Stimulated activated CD4-positive, alpha-beta T cell treated with anti-CD3 and anti-CD28 coated beads, TNF-alpha, amount 100 ng/mL, for 1 hour (primary cell): ENCODE results near the gene ADGRA3.
"Not testable (repeated sequence)": the region's sequence is repeated elsewhere in the genome, so short reads cannot be mapped to it uniquely, and the experiment has no call there.

Experiments used
- DNase-seq, 3 donors: peaks; one replicate each; pipeline ENCODE4 v3.0.0-alpha.2; 2020; ENCODE audit warnings: low read depth in 3 of 3, low spot score in 1 of 3

The ADGRA3 gene

GRCh38 chr4:22384154-22384553, 131.7 kb downstream of the ADGRA3 start:
- no peak for DNase-seq

- not testable (repeated sequence) for DNase-seq
Measured at GRCh38 chr4:22382216-22382615, 133.7 kb downstream of the ADGRA3 start.

- no peak for DNase-seq
Measured at GRCh38 chr4:22372986-22373385, 142.9 kb downstream of the ADGRA3 start.

- no peak for DNase-seq
Measured at GRCh38 chr4:22369901-22370562, 145.8 kb downstream of the ADGRA3 start.

GRCh38 chr4:22363787-22364186, 152.1 kb downstream of the ADGRA3 start:
- no peak for DNase-seq

GRCh38 chr4:22363036-22363435, 152.8 kb downstream of the ADGRA3 start:
- no peak for DNase-seq

- no peak for DNase-seq
Measured at GRCh38 chr4:22356987-22357596, 158.8 kb downstream of the ADGRA3 start.

GRCh38 chr4:22348410-22348809, 167.5 kb downstream of the ADGRA3 start:
- DNase-seq, result no peak

GRCh38 chr4:22345678-22346077, 170.2 kb downstream of the ADGRA3 start:
- DNase-seq, result no peak

GRCh38 chr4:22345055-22345454, 170.8 kb downstream of the ADGRA3 start:
- no peak for DNase-seq

- DNase-seq, result no peak
Measured at GRCh38 chr4:22343606-22344005, 172.3 kb downstream of the ADGRA3 start.

- DNase-seq, result no peak
Measured at GRCh38 chr4:22339491-22339890, 176.4 kb downstream of the ADGRA3 start.

- no peak for DNase-seq
Measured at GRCh38 chr4:22338796-22339195, 177.1 kb downstream of the ADGRA3 start.
